Choroid plexus epithelial cell (primary cell): ENCODE data around the gene ZNF319.

Experiments
- DNase-seq: peaks from one replicate; pipeline ENCODE4 v3.0.0-alpha.2; 2010; ENCODE audit warnings: low read depth
- H3K4me3 ChIP-seq: 2 replicates; pipeline ENCODE4 v1.5.1; 2011; ENCODE audit warnings: low read depth, mild to moderate bottlenecking, control low read depth, low read length, moderate library complexity
- CTCF ChIP-seq: conservative IDR thresholded peaks from 2 replicates; pipeline ENCODE4 v1.5.1; 2011; ENCODE audit warnings: low read depth, mild to moderate bottlenecking, control low read depth, inconsistent platforms, low read length, moderate library complexity

The ZNF319 gene

DNA sequence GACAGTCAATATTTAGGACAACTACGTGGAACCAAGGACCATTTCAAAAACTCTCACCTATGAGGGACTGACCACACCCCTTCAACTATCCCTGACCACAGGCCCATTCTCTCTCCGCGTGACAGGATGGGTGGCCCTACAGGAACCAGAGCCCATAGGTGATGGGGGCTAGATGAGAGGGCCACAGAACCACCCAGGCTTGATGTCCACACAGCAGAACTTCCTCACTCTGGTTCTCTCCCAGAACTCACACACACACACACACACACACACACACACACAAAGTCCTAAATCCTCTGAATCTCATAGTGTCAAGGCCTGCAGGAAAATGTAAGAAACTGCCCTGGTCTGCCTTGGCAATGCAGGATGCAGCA lies 1.5 kb downstream of the ZNF319 start:
- no peak for TF ChIP-seq CTCF
- peak overlapping the region; percentile 11 for H3K4me3 ChIP-seq

DNA sequence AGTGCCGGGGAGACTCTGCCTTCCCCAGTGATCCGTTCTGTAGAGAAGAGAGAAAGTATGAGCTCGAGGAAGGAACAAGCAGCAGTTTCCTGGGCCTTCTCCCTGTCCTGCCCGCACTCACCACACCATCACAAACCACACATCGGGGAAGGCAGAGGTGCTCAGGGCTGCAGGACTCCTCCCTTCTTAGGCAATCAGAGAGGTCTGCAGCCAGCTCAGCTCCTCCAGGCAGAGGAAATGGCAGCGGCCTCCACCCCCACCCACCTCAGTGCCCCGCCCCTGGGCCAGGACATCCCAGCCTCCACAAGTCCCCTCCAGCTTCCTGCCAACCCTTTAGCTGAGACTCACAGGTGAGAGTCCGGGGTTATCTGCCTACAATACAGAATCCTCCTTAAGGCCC lies 2.0 kb downstream of the ZNF319 start:
- peak; percentile 56 for DNase-seq
- no peak overlapping the region for H3K4me3 ChIP-seq
- no peak for TF ChIP-seq CTCF

More for the DNA sequence above, 1.5 kb downstream of the ZNF319 start:
- DNase-seq, result no peak

DNA sequence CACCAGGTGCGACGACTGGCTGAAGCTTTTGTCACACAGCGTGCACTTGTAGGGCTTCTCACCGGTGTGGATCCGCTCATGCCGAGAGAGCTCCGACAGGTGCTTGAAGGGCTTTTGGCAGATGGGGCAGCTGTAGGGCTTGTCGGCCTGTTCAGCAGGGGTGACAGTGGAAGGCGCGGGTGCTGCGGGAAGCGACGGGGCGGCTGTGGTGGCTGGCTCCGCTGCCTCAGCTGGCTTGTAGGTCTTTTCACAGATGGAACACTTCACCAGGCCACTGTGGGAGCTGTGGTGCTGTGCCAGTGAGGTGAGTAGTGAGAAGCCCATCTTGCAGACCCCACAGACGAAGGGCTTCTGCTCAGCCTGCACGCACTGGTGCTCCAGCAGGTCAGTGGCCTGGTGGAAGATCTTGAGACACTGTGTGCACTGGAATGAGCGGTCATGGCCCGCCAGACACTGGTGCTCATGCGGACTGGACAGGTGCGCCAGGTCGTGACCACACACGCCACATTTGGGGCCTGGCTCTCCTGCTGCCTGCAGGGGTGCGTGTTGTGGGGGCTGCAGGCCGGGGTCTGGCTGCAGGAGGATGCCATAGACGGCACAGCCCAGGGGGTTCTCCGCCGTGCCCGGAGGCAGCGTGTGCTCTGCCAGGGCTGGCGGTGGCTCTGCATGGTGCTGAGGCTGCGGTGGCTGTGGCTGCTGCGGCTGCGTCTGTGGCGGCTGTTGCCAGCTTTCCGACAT lies 2.8 kb downstream of the ZNF319 start:
- no peak overlapping the region for H3K4me3 ChIP-seq
- no peak for DNase-seq
- no peak for TF ChIP-seq CTCF

GRCh38 chr16:57997176-57997527 lies 3.3 kb downstream of the ZNF319 start:
- no peak for TF ChIP-seq CTCF
- no peak for DNase-seq
- no peak overlapping the region for H3K4me3 ChIP-seq

- TF ChIP-seq CTCF, result no peak
- no peak overlapping the region for H3K4me3 ChIP-seq
- no peak for DNase-seq
These were observed 3.9 kb downstream of the ZNF319 start for GRCh38 chr16:57996406-57997175.

GRCh38 chr16:57995721-57996405 lies 4.6 kb downstream of the ZNF319 start:
- DNase-seq, result no peak
- H3K4me3 ChIP-seq, result no peak overlapping the region
- TF ChIP-seq CTCF, result no peak
